Epithelial cell of proximal tubule (primary cell): ENCODE data around the gene UGDH. TPM values are rescaled to one million over a fixed set of nuclear protein-coding genes. Genes with fewer than 3 reads are reported as not detected.
"Not testable (repeated sequence)": the region's sequence is repeated elsewhere in the genome, so short reads cannot be mapped to it uniquely, and the experiment has no call there.

Experiments used
- DNase-seq: peaks from one replicate; pipeline ENCODE4 v3.0.0-alpha.2; 2011; ENCODE audit warnings: low read depth
- H3K4me3 ChIP-seq: 2 replicates; pipeline ENCODE4 v1.5.1; 2011; ENCODE audit warnings: low read depth, mild to moderate bottlenecking, low read length
- CTCF ChIP-seq: conservative IDR thresholded peaks from 2 replicates; pipeline ENCODE4 v1.5.1; 2012; ENCODE audit warnings: low read depth, mild to moderate bottlenecking, low read length
- total RNA-seq: library from RNA; depleted of rRNA; stranded (reverse); fragments of >200 nt; gene quantifications from 2 replicates; pipeline ENCODE4 v1.2.3, GENCODE V29; 2015

Gene UGDH
- total RNA-seq, 1 donor from 2014 or later, result 97.4 TPM

GRCh38 chr4:39464886-39465501, 62.2 kb downstream of the UGDH start:
- DNase-seq, result no peak
- H3K4me3 ChIP-seq, result no peak overlapping the region
- TF ChIP-seq CTCF, result no peak

- peak; percentile 94 for DNase-seq
- TF ChIP-seq CTCF, result no peak
- H3K4me3 ChIP-seq, result peak within 1 kb of the TSS; percentile 100
These were observed 68.5 kb downstream of the UGDH start, which contains the start of the genes LIAS and RPL9 for GRCh38 chr4:39458505-39459300. LIAS (plus strand) TSS chr4:39459056; CDS start chr4:39459118, 62 bp downstream. RPL9 (minus strand) TSS chr4:39458922; CDS start chr4:39458439, 483 bp downstream.

GRCh38 chr4:39458161-39458504, 69.1 kb downstream of the UGDH start:
- H3K4me3 ChIP-seq, result peak overlapping the region; percentile 100
- not testable (repeated sequence) for DNase-seq

GRCh38 chr4:39456946-39457763, 70.1 kb downstream of the UGDH start:
- peak overlapping the region; percentile 100 for H3K4me3 ChIP-seq
- TF ChIP-seq CTCF, result no peak
- DNase-seq, result no peak

GRCh38 chr4:39455486-39455885, 71.8 kb downstream of the UGDH start:
- H3K4me3 ChIP-seq, result no peak overlapping the region
- no peak for TF ChIP-seq CTCF
- DNase-seq, result no peak

GRCh38 chr4:39453738-39454137, 73.5 kb downstream of the UGDH start:
- no peak for TF ChIP-seq CTCF
- DNase-seq, result no peak
- H3K4me3 ChIP-seq, result no peak overlapping the region
